HG02678 (cell line): ENCODE measurements around the gene ARL3.
"Not testable (repeated sequence)": the region's sequence is repeated elsewhere in the genome, so short reads cannot be mapped to it uniquely, and the experiment has no call there.

ENCODE experiments used
- ATAC-seq: cut with Tn5 transposase; IDR thresholded peaks from one replicate; pipeline ENCODE4 v1.9.1; 2021; ENCODE audit warnings: mild to moderate bottlenecking, moderate library complexity; ENCODE audit not compliant: unreplicated experiment

Gene ARL3

DNA sequence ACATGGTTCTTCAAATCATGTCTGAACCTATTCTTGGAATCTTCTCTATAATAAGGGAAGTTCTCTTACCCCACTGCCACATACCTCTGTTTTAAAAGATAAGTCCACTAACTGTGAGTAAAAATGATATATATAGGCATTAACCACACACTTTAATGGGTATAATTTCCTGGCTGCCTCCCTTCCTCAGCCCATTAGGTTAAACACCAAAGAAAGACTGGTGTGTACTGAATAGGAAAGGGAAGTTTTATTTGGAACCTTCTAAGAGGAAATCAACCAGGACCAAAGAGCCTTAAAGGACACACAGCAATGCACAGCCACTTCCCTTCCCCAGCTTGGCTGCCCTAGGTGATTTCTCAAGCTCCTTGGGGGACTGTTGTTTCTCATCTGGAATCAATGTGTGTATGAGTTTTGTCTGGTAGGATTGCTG is 24.5 kb upstream of the ARL3 start:
- no peak for ATAC-seq

DNA sequence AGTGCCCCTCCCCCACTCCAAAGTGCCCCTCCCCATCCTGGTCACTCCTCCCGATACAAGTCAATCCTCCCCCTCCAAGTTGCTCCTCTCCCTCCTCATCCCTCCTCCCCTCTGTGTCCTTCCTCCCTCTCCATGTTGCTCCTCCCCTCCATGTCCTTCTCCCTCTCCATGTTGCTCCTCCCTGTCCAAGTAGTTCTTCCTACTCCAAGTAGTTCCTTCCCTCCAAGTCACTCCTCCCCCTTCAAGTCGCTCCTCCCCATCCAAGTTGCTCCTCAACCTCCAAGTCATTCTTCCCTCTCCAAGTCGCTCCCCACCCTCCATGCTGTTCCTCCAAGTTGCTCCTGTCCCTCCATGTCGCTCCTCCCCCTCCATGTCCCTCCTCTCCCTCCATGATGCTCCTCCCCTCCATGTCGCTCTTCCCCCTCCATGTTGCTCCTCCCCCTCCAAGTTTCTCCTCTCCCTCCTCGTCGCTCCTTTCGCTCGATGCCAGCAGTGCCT is 20.9 kb upstream of the ARL3 start:
- ATAC-seq = no peak

DNA sequence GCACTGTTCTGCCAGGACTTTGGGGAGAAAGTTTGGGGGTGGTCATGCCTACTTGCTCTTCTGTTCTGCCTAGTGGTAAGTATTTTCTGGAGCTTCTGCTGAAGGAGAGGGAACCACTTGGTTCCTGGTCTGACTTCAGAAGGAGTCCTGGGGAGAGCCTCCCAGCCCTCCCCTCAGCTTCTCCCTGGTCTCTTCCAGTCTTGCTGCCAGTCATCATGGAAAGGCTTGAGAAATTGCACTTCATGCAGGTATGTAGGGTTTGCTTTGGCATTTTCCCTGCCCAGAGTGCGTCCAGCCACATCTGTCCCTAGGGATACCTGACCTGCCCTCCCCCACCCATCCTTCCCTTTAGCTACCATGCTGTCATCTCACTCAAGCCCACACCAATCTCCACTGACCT is 18.5 kb upstream of the ARL3 start:
- no peak for ATAC-seq

DNA sequence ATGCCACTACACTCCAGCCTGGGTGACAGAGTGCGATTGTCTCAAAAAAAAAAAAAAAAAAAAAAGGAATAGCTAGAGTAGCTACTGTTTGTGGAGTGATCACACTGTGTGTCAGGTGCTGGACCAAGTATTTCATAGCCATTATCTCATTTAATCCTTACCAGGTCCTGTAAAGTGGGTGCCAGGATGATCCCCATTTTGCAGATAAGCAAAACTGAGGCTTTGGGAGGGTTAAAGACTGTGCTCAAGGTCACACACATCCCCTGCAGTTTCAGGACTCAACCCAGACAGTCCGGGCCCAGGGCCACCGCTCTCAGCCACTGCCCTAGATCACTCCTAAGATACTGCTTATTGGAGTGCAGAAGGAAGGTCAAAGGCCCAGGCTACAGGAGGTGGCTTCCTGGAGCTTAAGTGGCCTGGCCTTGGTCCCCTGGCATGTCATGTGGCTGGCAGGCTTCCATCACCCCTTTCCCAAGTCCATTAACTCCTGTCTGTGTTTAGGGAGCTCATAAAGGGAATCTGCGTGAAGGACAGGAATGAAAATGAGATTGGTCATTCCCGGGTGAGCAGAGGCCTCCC is 17.1 kb upstream of the ARL3 start:
- no peak for ATAC-seq

DNA sequence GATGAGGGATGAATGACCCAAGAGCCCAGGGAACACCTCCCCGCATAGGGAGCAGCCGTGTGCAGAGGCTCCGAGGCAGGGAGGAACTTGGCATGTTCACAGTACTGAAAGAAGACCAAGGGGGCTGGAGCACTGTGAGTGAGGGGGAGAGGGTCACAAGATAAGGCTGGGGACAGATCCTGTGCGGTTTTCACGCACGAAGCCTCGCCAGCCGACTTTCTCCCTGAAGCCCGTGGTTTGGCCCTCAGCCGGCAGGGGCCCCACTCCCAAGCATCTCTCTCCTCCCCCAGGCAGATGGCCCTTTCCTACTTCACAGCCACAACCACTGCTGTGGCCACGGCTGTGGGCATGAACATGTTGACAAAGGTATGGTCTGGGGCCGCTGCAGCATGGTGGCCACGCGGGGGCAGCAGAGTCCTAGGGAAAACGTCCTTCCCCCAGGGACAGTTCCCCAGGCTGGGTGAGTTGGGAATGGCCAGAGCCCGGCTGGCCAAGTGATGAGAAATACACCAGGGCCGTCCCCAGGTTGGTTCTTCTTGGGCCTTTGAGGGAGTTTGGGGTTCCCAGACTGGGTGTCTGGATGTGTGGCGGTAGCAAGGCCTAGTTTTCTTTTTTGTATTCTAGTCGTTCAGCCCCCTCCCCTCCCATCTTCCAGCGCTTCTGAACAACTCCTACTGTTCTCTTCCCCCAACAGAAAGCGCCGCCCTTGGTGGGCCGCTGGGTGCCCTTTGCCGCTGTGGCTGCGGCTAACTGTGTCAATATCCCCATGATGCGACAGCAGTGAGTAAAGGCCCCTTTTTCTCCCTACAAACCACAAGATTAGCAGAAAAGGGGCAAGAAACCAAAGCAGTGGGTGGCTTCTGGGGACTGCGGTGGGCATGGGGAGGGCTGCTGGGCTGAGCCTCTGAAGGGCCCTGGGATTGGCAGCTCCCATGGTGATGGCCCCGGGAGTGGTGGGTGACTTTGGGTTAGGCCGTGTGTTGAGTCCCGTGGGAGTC is 15.1 kb upstream of the ARL3 start:
- ATAC-seq = no peak

DNA sequence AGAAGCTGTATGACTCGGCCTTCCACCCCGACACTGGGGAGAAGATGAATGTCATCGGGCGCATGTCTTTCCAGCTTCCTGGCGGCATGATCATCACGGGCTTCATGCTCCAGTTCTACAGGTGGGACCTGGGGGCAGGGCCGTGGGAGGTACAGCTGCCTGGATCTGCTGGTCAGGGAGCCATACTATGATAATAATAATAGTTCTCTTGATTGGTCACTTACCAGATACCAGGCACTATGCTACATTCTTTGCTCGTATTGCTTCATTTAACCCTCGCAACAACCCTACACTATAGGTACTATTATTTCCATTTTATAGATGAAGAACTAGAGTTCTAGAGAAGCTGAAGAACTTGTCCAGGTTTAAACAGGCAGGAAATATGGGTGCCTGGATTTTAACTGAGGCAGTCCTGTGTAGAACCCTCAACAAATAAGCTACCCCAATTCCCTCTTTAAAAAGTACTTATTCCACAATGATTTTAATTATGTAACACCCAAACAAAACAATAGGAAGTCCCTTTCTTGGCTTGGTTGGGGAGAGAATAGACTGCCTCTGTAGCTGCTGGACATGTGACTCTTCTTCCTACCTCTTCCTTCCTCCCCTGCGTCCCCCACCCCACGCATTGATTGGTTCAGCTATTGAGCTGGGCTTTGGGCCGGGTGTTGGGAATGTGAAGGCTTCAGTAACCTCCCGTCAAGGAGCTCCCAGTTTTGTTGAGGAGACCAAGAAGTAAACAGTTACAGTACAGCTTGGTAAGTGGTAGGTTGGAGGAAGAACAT is 13.0 kb upstream of the ARL3 start:
- no peak for ATAC-seq

DNA sequence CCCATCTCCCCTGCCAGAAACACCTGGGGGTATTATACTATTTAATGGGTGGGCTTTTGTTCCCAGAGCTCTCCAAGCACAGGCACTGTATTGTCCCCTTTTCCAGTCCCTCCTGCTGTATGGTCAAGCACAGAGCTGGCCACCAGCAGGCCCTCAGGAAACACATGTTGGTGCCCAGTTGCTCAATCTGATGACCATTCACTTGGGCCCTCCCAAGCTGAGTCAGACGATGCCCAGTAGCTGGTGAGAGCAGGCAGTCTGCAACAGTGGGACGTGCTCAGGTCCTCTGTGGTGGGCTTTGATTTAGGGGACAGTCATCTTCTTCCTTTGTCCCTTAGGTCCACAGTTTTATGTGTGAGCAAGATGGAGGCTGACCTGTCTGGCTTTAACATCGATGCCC is 12.1 kb upstream of the ARL3 start:
- no peak for ATAC-seq

DNA sequence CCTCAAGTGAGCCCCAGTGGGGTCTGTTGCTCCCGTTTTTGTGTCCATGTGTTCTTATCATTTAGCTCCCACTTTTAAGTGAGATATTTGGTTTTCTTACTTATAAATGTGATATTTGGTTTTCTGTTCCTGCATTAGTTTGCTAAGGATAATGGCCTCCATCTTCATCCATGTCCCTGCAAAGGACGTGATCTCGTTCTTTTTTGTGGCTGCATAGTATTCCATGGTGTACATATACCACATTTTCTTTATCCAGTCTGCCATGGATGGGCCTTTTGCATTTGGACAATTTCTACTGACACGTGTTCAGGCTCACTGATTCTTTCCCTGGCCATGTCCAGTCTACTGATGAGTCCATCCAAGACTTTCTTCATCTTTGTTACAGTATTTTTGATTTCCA is 9.8 kb upstream of the ARL3 start:
- no peak for ATAC-seq

DNA sequence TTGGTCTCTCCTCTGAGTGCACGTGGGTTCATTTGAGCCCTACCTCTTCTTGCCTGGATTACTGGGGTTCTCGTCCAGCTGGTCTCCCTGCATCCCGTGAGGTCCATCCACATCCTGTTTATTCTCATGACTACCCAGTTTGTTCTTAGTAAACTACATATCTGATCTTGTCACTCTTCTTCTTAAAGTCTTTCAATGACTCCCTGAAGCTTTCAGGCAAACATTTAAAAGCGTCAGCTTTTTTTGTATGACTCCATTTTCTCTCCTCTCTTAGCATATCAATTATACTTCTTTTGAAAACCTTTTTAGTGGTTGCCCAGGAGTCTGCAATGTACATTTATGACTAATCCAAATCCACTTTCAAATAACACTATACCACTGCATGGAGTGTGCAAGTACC is 7.8 kb upstream of the ARL3 start:
- ATAC-seq = no peak

DNA sequence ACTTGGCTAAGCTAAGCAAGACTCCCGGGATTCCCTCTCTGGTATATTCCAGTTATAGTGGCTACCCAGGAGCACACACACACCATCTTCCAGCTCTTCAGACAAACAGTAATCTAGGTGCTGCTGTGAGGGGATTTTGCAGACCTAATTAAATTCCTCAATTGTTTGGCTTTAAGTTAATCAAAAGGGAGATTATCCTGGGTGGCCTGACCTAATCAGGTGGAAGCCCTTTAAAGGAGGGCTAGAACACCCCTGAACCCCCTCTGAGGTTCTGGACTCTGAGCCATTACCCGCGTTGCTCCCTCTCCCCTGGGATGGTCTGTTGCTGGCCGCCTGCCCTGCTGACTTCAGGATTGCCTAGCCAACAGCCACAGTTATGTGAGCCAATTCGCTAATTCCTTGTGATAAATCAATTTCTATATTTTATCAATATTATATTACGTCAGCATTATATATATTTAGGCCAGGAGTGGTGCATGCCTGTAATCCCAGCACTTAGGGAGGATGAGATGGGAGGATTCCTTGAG is 6.6 kb upstream of the ARL3 start:
- no peak for ATAC-seq

DNA sequence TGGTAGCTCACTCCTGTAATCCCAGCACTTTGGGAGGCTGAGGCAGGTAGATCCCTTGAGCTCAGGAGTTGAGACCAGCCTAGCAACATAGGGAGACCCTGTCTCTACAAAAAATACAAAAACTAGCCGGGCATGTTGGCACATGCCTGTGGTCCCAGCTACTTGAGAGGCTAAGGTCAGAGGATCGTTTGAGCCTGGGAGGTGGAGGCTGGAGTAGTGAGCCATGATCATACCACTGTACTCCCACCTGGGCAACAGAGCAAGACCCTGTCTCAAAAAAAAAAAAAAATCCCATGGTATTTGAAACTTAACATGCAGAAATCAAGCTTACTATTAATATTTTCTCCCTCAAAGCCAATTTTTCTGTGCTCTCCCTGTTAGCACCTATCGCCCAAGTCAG is 6.1 kb upstream of the ARL3 start:
- ATAC-seq = no peak

DNA sequence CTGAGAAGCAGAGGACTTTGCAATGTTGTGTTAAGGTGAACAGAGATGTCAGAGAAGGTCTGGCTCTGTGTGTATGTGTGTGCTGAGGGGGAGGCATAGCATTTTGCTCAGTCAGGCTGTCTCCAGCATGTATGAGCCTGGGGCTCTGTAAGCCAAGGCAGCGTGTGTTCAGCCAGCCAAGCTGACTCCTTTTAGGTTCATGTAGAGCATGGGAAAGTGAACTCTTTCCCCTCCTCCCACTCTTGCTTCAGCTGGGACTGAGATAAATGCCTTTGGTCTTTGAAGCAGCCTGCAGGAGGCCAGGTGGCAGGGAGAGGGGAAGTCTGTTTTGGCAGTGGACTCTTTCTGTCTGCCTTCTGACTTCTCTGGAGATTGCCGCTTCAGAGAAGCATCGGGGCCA is 4.0 kb upstream of the ARL3 start:
- no peak for ATAC-seq

DNA sequence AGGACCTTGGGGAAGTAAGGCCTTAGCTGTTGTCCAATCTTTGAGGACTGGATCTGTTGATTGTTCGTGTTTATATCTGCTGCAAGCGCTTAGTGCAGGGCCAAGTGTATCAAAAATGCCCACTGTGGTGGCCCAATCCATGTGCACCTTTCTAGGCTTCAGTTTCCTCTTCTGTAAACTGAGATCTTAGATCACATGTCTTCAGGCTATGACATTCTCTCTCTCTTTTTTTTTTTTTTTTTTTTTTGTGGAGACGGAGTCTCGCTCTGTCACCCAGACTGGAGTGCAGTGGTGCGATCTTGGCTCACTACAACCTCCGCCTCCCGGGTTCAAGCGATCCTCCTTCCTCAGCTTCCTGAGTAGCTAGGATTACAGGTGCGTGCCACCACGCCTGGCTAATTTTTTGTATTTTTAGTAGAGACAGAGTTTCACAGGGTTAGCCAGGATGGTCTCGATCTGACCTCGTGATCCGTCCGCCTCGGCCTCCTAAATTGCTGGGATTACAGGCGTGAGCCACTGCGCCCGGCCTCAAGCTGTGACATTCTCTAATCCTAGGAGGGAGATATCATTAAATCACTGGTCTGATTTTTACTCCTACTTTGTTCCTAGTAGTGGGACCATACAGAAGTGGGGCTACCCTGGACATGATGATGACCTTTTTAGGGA is 2.8 kb upstream of the ARL3 start:
- ATAC-seq = not testable (repeated sequence)

DNA sequence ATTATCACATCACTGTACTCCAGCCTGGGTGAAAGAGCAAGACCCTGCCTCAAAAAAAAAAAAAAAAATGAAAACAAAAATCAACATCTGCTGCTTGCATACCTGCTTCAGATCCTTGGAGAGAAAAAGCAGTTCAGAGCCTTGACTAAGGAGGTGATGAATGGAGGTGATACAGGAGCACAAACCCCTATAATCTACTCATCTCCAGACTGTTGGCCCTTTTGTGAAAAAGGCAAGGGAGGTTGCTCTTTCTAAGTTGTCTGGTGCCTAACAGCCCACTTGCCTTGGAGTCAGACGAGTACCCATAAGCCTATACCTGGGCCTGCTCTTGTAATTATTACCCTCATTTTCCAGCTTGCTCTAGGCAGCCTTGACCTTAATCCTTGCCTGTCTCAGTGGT is 1.7 kb upstream of the ARL3 start:
- no peak for ATAC-seq

DNA sequence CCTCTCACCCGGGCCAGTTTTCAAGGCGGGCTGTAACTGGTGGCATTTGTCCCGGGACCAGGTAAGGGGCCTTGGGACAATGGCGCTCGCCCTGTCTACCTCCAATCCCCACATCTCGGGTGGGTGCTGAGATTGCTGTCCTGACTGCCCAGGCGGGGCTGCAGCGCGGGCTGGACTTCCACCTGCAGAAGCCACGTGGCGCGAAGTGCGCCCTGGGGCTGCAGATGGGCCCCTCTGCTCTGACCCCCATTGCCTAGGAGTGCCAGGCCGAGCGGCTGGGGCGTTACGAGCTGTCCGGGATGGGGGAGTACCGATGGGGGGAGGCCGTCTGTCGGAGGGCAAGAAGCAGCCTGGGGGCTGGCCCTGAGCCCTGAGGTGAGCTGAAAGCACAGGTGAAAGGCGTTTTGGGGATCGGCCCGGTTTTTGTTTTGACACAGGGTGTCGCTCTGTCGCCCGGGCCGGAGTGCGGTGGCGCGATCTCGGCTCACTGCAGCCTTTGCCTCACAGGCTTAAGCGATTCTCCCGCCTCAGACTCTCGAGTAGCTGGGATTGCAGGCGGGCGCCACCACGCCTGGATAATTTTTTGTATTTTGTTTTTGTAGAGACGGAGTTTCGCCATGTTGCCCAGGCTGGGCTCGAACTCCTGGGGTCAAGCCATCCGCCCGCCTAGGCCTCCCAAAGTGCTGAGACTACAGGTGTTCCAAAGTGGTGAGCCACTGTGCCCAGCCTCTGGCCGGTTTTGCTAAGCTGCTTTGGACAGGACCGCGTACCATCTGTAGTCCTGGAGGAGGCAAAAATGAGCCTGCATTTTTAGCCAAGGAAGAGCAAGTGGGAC is 641 bp upstream of the ARL3 start, which contains the start of gene SFXN2:
Gene SFXN2, plus strand, starts transcription at position 16 of the 835 bp plus-strand sequence. CDS start 12,001 bp downstream, outside the sequence.
- no peak for ATAC-seq

DNA sequence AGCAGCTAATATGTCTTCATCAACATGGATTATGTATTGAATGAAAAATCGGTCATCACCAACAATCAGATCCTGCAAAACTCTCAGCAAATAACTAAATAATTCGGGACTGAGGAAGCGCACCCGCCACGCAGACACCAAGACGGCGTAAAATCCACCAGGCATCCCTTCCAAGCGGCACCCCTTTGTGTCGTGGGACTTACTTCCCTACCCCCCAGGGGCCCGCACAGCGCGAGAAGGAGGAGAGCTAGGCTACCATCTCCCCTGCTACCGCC is 721 bp downstream of the ARL3 start:
- peak; percentile 38 for ATAC-seq

DNA sequence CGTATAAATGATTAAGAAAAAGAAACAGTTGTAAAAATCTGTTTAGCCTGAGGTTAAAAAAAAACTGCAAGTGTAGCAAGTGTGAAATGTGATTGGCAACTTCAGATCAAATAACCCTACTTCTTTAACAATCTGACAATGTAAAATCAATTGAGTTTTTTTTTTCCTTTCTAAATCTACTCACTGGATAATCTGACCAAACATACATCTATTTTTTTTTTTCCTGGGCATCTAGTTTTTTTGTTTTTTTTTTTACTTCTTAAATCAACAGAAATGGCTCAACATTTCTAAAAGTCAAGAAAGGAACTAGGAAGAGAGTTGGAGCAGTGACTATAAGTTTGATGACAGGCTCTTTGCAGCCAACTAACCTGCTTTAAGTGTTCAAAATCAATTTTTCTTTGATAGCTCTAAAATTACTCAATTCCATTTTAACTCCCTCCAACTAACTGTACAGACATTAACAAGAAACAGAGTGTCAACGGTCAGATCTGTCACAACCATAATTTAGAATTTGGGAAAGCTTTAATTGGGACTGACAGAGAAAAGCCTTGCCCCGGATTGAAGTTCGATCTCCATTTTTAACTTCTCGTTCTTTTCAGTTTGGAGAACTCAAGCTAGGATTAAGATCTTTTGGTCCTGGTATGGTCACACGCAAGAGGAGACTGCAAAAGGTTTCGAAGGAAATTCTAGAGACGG is 1.2 kb downstream of the ARL3 start:
- ATAC-seq = no peak

DNA sequence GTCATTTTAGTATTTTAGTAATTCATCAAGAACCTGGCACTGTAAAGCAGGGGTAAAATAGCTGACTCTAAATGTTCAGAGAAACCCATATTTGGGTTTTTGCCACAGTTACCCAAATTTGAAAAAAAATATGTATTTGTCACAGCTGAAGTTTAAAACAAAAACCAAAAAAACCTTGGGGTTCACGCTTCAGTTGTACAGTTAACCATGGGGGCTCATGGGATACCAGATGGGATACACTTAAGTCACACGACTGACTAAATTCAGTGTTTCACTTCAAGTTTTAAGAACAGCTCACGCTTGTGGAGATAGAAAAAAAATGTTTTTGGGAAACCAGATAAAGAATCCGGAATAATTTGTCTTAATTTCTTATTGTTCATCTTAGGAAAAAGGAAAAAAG is 2.1 kb downstream of the ARL3 start:
- no peak for ATAC-seq

DNA sequence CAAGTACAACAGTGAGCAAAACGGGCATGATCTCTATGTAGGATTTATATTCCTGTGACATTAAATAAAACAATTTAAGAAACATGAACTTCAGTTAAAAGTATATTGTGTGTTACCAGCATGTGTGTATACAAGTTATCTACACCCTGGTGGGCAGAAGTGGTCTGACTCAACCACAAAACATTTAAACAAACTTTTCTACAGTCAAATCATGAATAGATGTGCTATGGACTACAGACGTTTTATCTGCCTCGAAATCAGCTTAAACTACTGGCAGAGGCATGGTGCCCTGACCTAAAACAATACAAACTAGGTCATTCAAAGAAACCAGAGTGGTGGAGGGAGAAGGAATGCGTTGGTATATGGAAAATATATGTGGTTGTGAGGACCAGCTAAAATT is 3.6 kb downstream of the ARL3 start:
- no peak for ATAC-seq
